Right lobe of liver (tissue), 6 donors: ENCODE measurements around the gene LAMA1. TPM values are rescaled to one million over a fixed set of nuclear protein-coding genes. Genes with fewer than 3 reads are reported as not detected.

Experiments used
- ATAC-seq, 4 donors: fragments of 200-7000 bp; cut with Tn5 transposase; one replicate each; pipeline ENCODE4 v1.9.1; 2020; ENCODE audit warnings: mild to moderate bottlenecking in 4 of 4, moderate library complexity in 4 of 4
- DNase-seq, 3 donors: peaks; one replicate each; pipeline ENCODE4 v3.0.0-alpha.2; 2020
- H3K27ac ChIP-seq, 3 donors: fragments of 200-600 bp; one replicate each; pipeline ENCODE4 v1.8.0; 2022
- H3K27me3 ChIP-seq, 2 donors: fragments of 200-600 bp; one replicate each; pipeline ENCODE4 v1.8.0; 2022
- H3K36me3 ChIP-seq, 4 donors: fragments of 200-600 bp; sonication (generic) in 1 of 4; one replicate each; pipeline versions ENCODE4 v1.5.1 to v1.8.0; 2017 to 2022; ENCODE audit warnings: control low read depth in 1 of 4
- H3K4me1 ChIP-seq, 4 donors: fragments of 200-600 bp; sonication (generic) in 1 of 4; one replicate each; pipeline versions ENCODE4 v1.5.1 to v1.8.0; 2017 to 2022; ENCODE audit warnings: control low read depth in 1 of 4
- H3K4me3 ChIP-seq, 3 donors: fragments of 200-600 bp; one replicate each; pipeline ENCODE4 v1.8.0; 2022
- H3K9me3 ChIP-seq, 4 donors: fragments of 200-600 bp; sonication (generic) in 1 of 4; one replicate each; pipeline versions ENCODE4 v1.5.1 to v1.8.0; 2017 to 2022; ENCODE audit warnings: control low read depth in 1 of 4
- CTCF ChIP-seq, 4 donors: fragments of 200-600 bp in 3 of 4; fragments of 450-650 bp in 1 of 4; IDR thresholded peaks; one replicate each; pipeline versions ENCODE4 v1.5.1 to v1.8.0; 2016 to 2022; ENCODE audit warnings: antibody characterized with exemption in 4 of 4, mild to moderate bottlenecking in 2 of 4
- POLR2A ChIP-seq: fragments of 450-650 bp; IDR thresholded peaks from one replicate; pipeline ENCODE4 v1.6.1; 2017; ENCODE audit warnings: antibody characterized with exemption, mild to moderate bottlenecking
- WGBS: methylation state at CpG from one replicate; pipeline ENCODE4 v1.1.6; 2018; ENCODE audit warnings: low coverage, low lambda C conversion rate; ENCODE audit not compliant: insufficient coverage; ENCODE audit errors: missing lambda C conversion rate; 5-methylcytosine and 5-hydroxymethylcytosine counted together
- intact Hi-C, 2 donors: fragments of 100-400 bp; cut with DNase I; formaldehyde crosslinking; loops; one replicate each; pipeline versions ENCODE4 v1.11.2 to v1.14.1; 2022
- total RNA-seq, 6 experiments: library from RNA; depleted of rRNA in 2 of 6; stranded (reverse); fragments of >200 nt in 2 of 6; fragmentation: NEBNext Ultra II Directional in 3 of 6; extraction: Animal tissue kit (Norgen Biotek cat#: 25700) in 3 of 6; gene quantifications; one replicate each; pipeline versions ENCODE4 v1.1.0 to v1.2.4, GENCODE V29; 2016 to 2023
- donor health status: DM: no; HTN: yes; CAD: no.
- donor health status: DM: no; HTN: no; CAD: no.
- donor health status: DM: no; HTN: no; CAD: no.
- donor health status: DM: no; HTN: yes; CAD: no.
- donor health status: DM: no; HTN: yes; CAD: no.

The LAMA1 gene
- total RNA-seq, 6 experiments from 2014 or later: 0.06 to 0.56 (median 0.29) TPM

- intact Hi-C loops: no loop called here
- no peaks in the 10 kb centered on the region for H3K4me1 ChIP-seq
- peak; percentile 78 to 94 (median 82) for ATAC-seq
These were observed 95.4 kb downstream of the LAMA1 start for GRCh38 chr18:7021994-7022840.

DNA sequence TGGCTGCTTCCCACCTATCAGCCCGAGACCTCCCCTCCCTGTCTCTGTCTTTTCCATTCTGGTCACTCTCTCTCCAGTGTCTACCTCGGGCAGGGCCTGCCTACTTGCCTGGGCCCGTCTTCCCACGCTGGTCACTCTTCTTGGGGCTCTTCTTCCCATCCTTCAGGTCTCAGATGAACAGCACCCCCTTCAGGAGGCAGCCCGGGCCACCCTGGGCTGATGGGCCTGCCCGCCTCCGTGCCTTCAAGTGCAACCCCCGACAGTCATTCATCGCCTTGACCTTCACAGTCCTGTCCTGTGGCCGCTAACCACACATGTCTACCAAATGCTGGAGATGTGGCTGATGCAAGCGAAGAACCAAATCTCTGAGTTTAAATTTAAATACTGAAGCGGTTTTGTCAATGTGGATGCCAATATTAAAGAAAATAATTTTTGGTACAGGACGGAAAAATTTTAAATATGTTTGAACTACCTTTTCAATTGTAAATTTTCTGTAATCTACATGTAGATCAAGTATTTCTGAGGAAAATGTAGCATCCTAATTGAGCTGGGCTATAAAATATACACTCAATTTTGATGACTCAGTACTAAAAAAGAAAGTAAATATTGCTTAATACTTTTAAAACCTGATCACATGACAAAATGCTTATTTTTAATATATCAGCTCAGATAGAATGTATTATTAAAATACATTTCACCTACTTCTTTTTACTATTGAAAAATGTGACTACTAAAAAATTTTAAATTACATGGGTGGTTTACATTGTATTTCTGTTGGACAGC lies 96.4 kb downstream of the LAMA1 start:
- Histone ChIP-seq H3K9me3 (no peaks in the 10 kb centered on the region), H3K4me1 (no peaks in the 10 kb centered on the region), H3K36me3 (no peaks in the 10 kb centered on the region), H3K4me3 (no peak overlapping the region), H3K27ac (no peak overlapping the region), H3K27me3 (no peaks in the 10 kb centered on the region)
- ATAC-seq (no peak), DNase-seq (no peak)
- WGBS: 78% methylated on average over 13 of the region's 13 CpGs
- no peak for TF ChIP-seq POLR2A
- TF ChIP-seq CTCF (IDR thresholded peaks at IDR 0.05): no peak
- intact Hi-C loops: no loop called here

More at GRCh38 chr18:7021994-7022840, 95.4 kb downstream of the LAMA1 start:
- Histone ChIP-seq H3K27ac (no peak overlapping the region), H3K36me3 (no peaks in the 10 kb centered on the region), H3K27me3 (no peaks in the 10 kb centered on the region), H3K9me3 (no peaks in the 10 kb centered on the region), H3K4me3 (no peak overlapping the region)
- DNase-seq: peak in 1 of 3 donors; percentile 54
- WGBS: 57% methylated on average over 13 of the region's 16 CpGs
- TF ChIP-seq POLR2A (no peak), CTCF (IDR thresholded peaks at IDR 0.05) (peak; percentile 40 to 49 (median 46))

GRCh38 chr18:7017013-7017412 lies 100.6 kb downstream of the LAMA1 start:
- intact Hi-C loops: no loop called here
- Histone ChIP-seq H3K27ac (no peak overlapping the region), H3K36me3 (no peaks in the 10 kb centered on the region), H3K4me1 (no peaks in the 10 kb centered on the region), H3K9me3 (no peaks in the 10 kb centered on the region), H3K27me3 (no peaks in the 10 kb centered on the region), H3K4me3 (no peak overlapping the region)
- ATAC-seq: no peak
- DNase-seq: no peak
- TF ChIP-seq POLR2A: no peak
- no peak for TF ChIP-seq CTCF (IDR thresholded peaks at IDR 0.05)
- WGBS: 75% methylated on average over 2 of the region's 5 CpGs

GRCh38 chr18:7011142-7011541 lies 106.5 kb downstream of the LAMA1 start:
- ATAC-seq (no peak), DNase-seq (no peak)
- no peaks in the 10 kb centered on the region for H3K36me3 ChIP-seq
- no peak overlapping the region for H3K27ac ChIP-seq
- TF ChIP-seq CTCF (IDR thresholded peaks at IDR 0.05) (no peak), POLR2A (no peak)
- H3K27me3 ChIP-seq: no peaks in the 10 kb centered on the region
- H3K4me1 ChIP-seq: no peaks in the 10 kb centered on the region
- intact Hi-C loops: no loop called here
- H3K9me3 ChIP-seq: no peaks in the 10 kb centered on the region
- WGBS: 65% methylated on average over 15 of the region's 19 CpGs
- H3K4me3 ChIP-seq: no peak overlapping the region
